Hepatocyte (in vitro differentiated cells): Measurements from ENCODE around the gene KIRREL3. TPM values are rescaled to one million over a fixed set of nuclear protein-coding genes. Genes with fewer than 3 reads are reported as not detected.

Source experiments
- DNase-seq: peaks from one replicate; pipeline ENCODE4 v3.0.0-alpha.2; 2016; ENCODE audit warnings: low spot score
- H2AFZ ChIP-seq: fragments of 200-600 bp; sonication (generic); 2 replicates; pipeline ENCODE4 v1.6.0; 2016; ENCODE audit warnings: antibody characterized with exemption, mild to moderate bottlenecking
- H3K27ac ChIP-seq: fragments of 200-600 bp; sonication (generic); 2 replicates; pipeline ENCODE4 v1.5.1; 2016; ENCODE audit warnings: mild to moderate bottlenecking
- H3K27me3 ChIP-seq: fragments of 200-600 bp; sonication (generic); 2 replicates; pipeline ENCODE4 v1.6.1; 2016
- H3K36me3 ChIP-seq: fragments of 200-600 bp; sonication (generic); replicated peaks from 2 replicates; pipeline ENCODE4 v1.5.1; 2016; ENCODE audit warnings: low read depth; ENCODE audit not compliant: insufficient read depth
- H3K4me1 ChIP-seq: fragments of 200-600 bp; sonication (generic); 2 replicates; pipeline ENCODE4 v1.5.1; 2016; ENCODE audit warnings: mild to moderate bottlenecking, moderate library complexity; ENCODE audit not compliant: insufficient read depth
- H3K4me2 ChIP-seq: fragments of 200-600 bp; sonication (generic); 2 replicates; pipeline ENCODE4 v1.6.0; 2016
- H3K4me3 ChIP-seq: fragments of 200-600 bp; sonication (generic); 2 replicates; pipeline ENCODE4 v1.5.1; 2016; ENCODE audit warnings: mild to moderate bottlenecking
- H3K79me2 ChIP-seq: fragments of 200-600 bp; sonication (generic); 2 replicates; pipeline ENCODE4 v1.6.0; 2017; ENCODE audit warnings: mild to moderate bottlenecking
- H3K9me2 ChIP-seq: fragments of 200-600 bp; sonication (generic); replicated peaks from 2 replicates; pipeline ENCODE4 v1.6.0; 2017; ENCODE audit warnings: mild to moderate bottlenecking; ENCODE audit not compliant: insufficient read depth
- H3K9me3 ChIP-seq: fragments of 200-600 bp; sonication (generic); 2 replicates; pipeline ENCODE4 v1.5.1; 2016; ENCODE audit warnings: low read depth, mild to moderate bottlenecking
- H4K20me1 ChIP-seq: fragments of 200-600 bp; sonication (generic); 2 replicates; pipeline ENCODE4 v1.6.0; 2016; ENCODE audit warnings: mild to moderate bottlenecking; ENCODE audit not compliant: insufficient read depth, poor library complexity, severe bottlenecking
- EZH2 ChIP-seq: fragments of 200-600 bp; sonication (generic); IDR thresholded peaks from 2 replicates; pipeline ENCODE4 v1.6.1; 2016; ENCODE audit warnings: antibody characterized with exemption, mild to moderate bottlenecking, borderline replicate concordance
- EZH2phosphoT487 ChIP-seq: fragments of 200-600 bp; sonication (generic); IDR thresholded peaks from one replicate; pipeline ENCODE4 v1.6.1; 2018; ENCODE audit warnings: antibody characterized with exemption, mild to moderate bottlenecking, low read depth, moderate library complexity; ENCODE audit not compliant: unreplicated experiment, severe bottlenecking
- WGBS: methylation state at CpG from one replicate; pipeline ENCODE4 v1.1.6; 2016; ENCODE audit warnings: low lambda C conversion rate; ENCODE audit errors: missing lambda C conversion rate; 5-methylcytosine and 5-hydroxymethylcytosine counted together
- polyA plus RNA-seq: library from polyadenylated mRNA; unstranded; fragments of >200 nt; fragmentation: Nextera tagmentation; extraction: Ambion mirVana; gene quantifications from 2 replicates; pipeline ENCODE4 v1.2.1, GENCODE V29; 2016
- total RNA-seq: library from RNA; depleted of rRNA; stranded (reverse); fragments of >200 nt; gene quantifications from 2 replicates; pipeline ENCODE4 v1.2.3, GENCODE V29; 2014
- TF ChIP-seq, protein P1 (sequence below): fragments of 200-600 bp; sonication (generic); IDR thresholded peaks from 2 replicates; pipeline ENCODE4 v1.5.1; 2016; ENCODE audit warnings: antibody characterized with exemption, mild to moderate bottlenecking; ENCODE audit not compliant: poor library complexity

KIRREL3 gene
- total and polyA plus RNA-seq, 2 experiments from 2014 or later = 0.33 to 0.86 TPM

DNA sequence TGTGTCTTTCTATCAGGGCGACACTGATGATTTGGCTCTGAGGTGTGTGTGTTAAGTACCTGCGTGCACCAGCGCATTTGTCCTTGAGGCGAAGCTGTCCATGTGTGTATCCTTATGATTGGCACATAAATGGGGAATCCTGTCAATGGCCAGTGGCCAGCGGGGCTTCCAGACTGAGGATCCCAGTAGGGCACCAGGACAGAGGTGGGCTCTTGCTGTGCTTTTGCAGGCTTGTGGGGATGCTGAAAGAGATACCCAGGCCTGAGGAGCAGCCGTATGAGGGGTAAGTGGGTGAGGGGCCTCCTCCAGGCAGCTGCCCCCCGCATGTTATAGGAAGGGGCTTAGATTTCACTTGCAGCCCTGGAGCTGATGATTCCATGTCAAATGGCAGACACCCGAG, 488.3 kb downstream of the KIRREL3 start:
- H3K4me1 ChIP-seq = no peaks in the 10 kb centered on the region
- TF ChIP-seq, protein P1, sequence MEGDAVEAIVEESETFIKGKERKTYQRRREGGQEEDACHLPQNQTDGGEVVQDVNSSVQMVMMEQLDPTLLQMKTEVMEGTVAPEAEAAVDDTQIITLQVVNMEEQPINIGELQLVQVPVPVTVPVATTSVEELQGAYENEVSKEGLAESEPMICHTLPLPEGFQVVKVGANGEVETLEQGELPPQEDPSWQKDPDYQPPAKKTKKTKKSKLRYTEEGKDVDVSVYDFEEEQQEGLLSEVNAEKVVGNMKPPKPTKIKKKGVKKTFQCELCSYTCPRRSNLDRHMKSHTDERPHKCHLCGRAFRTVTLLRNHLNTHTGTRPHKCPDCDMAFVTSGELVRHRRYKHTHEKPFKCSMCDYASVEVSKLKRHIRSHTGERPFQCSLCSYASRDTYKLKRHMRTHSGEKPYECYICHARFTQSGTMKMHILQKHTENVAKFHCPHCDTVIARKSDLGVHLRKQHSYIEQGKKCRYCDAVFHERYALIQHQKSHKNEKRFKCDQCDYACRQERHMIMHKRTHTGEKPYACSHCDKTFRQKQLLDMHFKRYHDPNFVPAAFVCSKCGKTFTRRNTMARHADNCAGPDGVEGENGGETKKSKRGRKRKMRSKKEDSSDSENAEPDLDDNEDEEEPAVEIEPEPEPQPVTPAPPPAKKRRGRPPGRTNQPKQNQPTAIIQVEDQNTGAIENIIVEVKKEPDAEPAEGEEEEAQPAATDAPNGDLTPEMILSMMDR = no peak
- TF ChIP-seq EZH2phosphoT487 = no peak
- TF ChIP-seq EZH2 = no peak
- H3K36me3 ChIP-seq = no peaks in the 10 kb centered on the region
- 79% methylated on average over 8 of the region's 8 CpGs for WGBS
- H3K9me2 ChIP-seq = no peaks in the 10 kb centered on the region
- H2AFZ ChIP-seq = no peak overlapping the region
- DNase-seq = no peak
- no peaks in the 10 kb centered on the region for H3K79me2 ChIP-seq
- H3K27ac ChIP-seq = no peak overlapping the region
- H3K9me3 ChIP-seq = no peaks in the 10 kb centered on the region
- H3K4me2 ChIP-seq = no peak overlapping the region
- peaks cover 15% of the 10 kb centered on the region for H3K27me3 ChIP-seq
- no peaks in the 10 kb centered on the region for H4K20me1 ChIP-seq
- H3K4me3 ChIP-seq = no peak overlapping the region

DNA sequence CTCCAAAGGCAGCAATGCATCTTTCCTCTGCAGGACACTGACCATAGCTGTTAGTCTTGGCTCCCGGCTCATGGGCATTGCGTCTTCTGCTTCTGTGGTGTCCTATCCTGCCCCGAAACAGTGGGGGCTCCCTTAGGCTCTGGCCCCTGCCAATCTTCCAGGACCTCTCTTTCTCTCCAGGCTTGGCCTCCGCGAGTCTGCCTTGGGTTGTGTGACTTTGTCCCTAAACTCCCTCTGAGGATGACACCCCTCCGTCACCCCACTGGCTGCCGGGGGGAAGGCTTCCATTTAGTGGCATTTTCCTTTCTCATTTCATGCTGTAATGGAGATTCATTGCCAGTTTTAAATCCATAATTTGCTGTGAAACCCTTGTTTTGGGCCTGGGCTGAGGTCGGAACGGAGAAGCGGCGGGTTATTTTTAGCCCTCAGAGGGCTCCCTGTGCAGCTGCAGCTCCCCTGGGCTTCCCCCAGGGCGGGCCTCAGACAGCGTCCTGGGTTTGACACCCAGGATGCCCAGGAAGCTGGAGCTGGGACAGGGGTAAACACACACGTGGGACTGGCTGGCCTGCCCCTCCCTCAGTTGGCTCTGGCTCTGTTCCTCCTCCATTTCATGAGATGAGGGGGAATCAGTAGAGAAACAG, 489.0 kb downstream of the KIRREL3 start:
- no peak for DNase-seq
- no peaks in the 10 kb centered on the region for H3K36me3 ChIP-seq
- H4K20me1 ChIP-seq = no peaks in the 10 kb centered on the region
- H3K4me2 ChIP-seq = no peak overlapping the region
- TF ChIP-seq EZH2phosphoT487 = no peak
- TF ChIP-seq, protein P1 = no peak
- no peak for TF ChIP-seq EZH2
- H2AFZ ChIP-seq = no peak overlapping the region
- 83% methylated on average over 14 of the region's 14 CpGs for WGBS
- no peak overlapping the region for H3K4me3 ChIP-seq
- H3K79me2 ChIP-seq = no peaks in the 10 kb centered on the region
- no peak overlapping the region for H3K27ac ChIP-seq
- H3K9me2 ChIP-seq = no peaks in the 10 kb centered on the region
- H3K27me3 ChIP-seq = peaks cover 15% of the 10 kb centered on the region
- H3K4me1 ChIP-seq = no peaks in the 10 kb centered on the region
- no peaks in the 10 kb centered on the region for H3K9me3 ChIP-seq

DNA sequence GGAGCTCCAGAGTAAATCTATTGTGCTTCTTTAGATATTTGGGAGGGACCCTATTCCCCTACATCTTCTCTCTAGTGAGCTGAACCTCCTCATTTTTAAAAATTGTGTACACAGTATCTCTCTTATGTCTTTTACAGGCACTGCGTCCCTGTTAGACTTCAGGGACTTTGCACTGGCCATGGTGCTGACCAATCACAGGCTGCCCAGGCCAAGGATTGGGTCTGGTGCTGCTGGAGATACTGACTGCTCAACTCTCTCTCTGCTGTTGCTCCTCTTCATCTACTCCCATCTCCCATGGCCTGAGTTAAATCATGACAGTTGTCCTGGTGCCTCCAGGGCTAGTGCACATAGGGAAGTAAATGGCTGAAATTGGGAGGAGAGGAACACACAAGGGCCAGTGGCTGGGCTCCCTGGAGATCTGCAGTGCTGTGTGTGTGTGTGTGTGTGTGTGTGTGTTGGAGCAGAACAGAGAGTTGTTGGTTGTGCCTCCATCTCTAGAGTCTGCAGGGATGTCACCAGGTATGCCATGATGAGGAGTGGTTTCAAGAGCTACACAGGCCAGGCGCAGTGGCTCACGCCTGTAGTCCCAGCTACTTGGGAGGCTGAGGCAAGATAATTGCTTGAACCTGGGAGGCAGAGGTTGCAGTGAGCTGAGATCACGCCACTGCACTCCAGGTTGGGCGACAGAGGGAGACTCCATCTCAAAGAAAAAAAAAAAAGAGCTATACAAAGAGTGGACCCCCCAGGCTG, 489.8 kb downstream of the KIRREL3 start:
- Histone ChIP-seq H3K4me3 (no peak overlapping the region), H3K9me2 (no peaks in the 10 kb centered on the region), H3K36me3 (no peaks in the 10 kb centered on the region), H3K9me3 (no peaks in the 10 kb centered on the region), H3K27me3 (peaks cover 13% of the 10 kb centered on the region), H3K4me1 (no peaks in the 10 kb centered on the region), H4K20me1 (no peaks in the 10 kb centered on the region), H3K4me2 (no peak overlapping the region), H3K27ac (no peak overlapping the region), H2AFZ (no peak overlapping the region), H3K79me2 (no peaks in the 10 kb centered on the region)
- no peak for DNase-seq
- 71% methylated on average over 5 of the region's 5 CpGs for WGBS
- TF ChIP-seq, protein P1 = no peak
- TF ChIP-seq EZH2 = no peak
- no peak for TF ChIP-seq EZH2phosphoT487
